Activated naive CD8-positive, alpha-beta T cell treated with anti-CD3 and anti-CD28 coated beads for 36 hours (primary cell): Measurements from ENCODE around the gene RASAL2. TPM values are rescaled to one million over a fixed set of nuclear protein-coding genes. Genes with fewer than 3 reads are reported as not detected.
"Not testable (repeated sequence)": the region's sequence is repeated elsewhere in the genome, so short reads cannot be mapped to it uniquely, and the experiment has no call there.

Experiments
- DNase-seq: peaks from one replicate; pipeline ENCODE4 v3.0.0; 2021
- H3K27ac Mint-ChIP-seq: one replicate; pipeline ENCODE4 v1.8.0; 2022; ENCODE audit warnings: mild to moderate bottlenecking, moderate library complexity, mixed read lengths
- H3K27me3 Mint-ChIP-seq: one replicate; pipeline ENCODE4 v1.8.0; 2022; ENCODE audit warnings: mild to moderate bottlenecking, mixed read lengths
- H3K36me3 Mint-ChIP-seq: one replicate; pipeline ENCODE4 v1.8.0; 2021; ENCODE audit warnings: mild to moderate bottlenecking, mixed read lengths
- H3K4me1 Mint-ChIP-seq: one replicate; pipeline ENCODE4 v1.8.0; 2021; ENCODE audit warnings: mixed read lengths
- H3K4me3 Mint-ChIP-seq: one replicate; pipeline ENCODE4 v1.8.0; 2022; ENCODE audit warnings: mild to moderate bottlenecking, moderate library complexity, mixed read lengths
- H3K9me3 Mint-ChIP-seq: one replicate; pipeline ENCODE4 v1.8.0; 2022; ENCODE audit warnings: mixed read lengths
- total RNA-seq, 2 experiments: library from RNA; stranded (reverse); gene quantifications; one replicate each; pipeline ENCODE4 v1.2.3, GENCODE V29; 2021

The RASAL2 gene
- total RNA-seq, 2 experiments from 2014 or later = not detected

GRCh38 chr1:178493301-178493741 lies 399.4 kb downstream of the RASAL2 start:
- no peak for DNase-seq
- Mint-ChIP-seq H3K4me1 (no peaks in the 10 kb centered on the region), H3K4me3 (no peak overlapping the region), H3K27ac (no peak overlapping the region), H3K27me3 (peaks cover 8% of the 10 kb centered on the region), H3K9me3 (no peaks in the 10 kb centered on the region), H3K36me3 (no peaks in the 10 kb centered on the region)

GRCh38 chr1:178494569-178494971 lies 400.7 kb downstream of the RASAL2 start:
- Mint-ChIP-seq H3K36me3 (no peaks in the 10 kb centered on the region), H3K27ac (no peak overlapping the region), H3K4me3 (no peak overlapping the region), H3K9me3 (no peaks in the 10 kb centered on the region), H3K4me1 (no peaks in the 10 kb centered on the region), H3K27me3 (no peaks in the 10 kb centered on the region)
- DNase-seq = no peak

DNA sequence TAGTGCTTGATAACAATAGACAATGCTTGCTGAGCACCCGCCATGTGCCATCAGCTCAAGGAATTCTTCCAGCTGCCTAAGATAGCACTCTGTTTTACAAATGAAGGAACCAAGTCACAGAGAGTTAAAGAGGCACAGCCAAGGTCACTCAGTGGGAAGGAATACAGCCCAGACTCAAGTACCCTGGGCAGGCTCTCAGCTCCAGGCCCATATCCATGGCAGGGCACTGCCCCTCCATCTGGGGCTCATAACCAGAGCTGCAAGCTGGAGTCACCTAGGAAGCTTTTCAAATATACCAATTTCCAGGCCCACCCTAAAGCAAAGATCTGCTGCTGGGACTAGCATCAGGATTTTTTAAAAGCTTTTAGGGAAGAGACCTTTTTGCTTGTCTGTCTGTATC lies 401.3 kb downstream of the RASAL2 start:
- no peak for DNase-seq
- Mint-ChIP-seq H3K27ac (no peak overlapping the region), H3K27me3 (no peaks in the 10 kb centered on the region), H3K9me3 (no peaks in the 10 kb centered on the region), H3K4me3 (no peak overlapping the region), H3K4me1 (no peaks in the 10 kb centered on the region), H3K36me3 (no peaks in the 10 kb centered on the region)

DNA sequence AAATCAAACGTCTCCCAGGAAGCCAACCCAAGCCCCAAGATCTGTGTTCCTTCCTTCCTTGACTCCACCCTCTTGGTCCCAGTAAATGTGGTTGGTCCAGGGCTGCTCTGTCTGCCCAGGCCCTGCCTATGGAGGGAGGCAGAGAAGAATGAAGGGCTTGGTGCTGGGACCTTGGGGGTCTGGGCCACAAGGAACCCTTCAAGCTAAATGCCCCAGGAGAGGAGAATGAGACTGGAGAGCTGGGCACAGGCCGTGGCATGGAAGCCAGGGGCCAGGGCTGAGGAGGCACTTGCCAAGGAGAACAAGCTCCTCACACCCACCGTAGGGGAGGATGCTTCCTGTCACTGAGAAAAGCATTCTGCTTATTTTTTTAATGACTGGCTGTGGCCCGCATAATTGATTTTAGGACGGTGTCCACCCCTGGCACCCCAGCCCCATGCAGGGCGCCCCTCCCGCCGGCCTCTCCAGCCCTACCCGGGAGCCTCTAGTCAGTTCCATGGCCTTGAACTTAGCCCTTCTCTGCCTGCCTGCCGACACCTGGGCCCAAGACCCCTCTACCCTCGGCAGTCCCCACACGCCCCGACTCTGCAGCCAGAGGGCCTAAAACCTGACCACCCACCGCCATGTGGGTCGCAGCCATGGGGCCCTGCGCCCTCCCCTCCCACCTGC lies 402.0 kb downstream of the RASAL2 start:
- Mint-ChIP-seq H3K4me1 (no peaks in the 10 kb centered on the region), H3K9me3 (no peaks in the 10 kb centered on the region), H3K27ac (no peak overlapping the region), H3K27me3 (no peaks in the 10 kb centered on the region), H3K4me3 (no peak overlapping the region), H3K36me3 (no peaks in the 10 kb centered on the region)
- no peak for DNase-seq

DNA sequence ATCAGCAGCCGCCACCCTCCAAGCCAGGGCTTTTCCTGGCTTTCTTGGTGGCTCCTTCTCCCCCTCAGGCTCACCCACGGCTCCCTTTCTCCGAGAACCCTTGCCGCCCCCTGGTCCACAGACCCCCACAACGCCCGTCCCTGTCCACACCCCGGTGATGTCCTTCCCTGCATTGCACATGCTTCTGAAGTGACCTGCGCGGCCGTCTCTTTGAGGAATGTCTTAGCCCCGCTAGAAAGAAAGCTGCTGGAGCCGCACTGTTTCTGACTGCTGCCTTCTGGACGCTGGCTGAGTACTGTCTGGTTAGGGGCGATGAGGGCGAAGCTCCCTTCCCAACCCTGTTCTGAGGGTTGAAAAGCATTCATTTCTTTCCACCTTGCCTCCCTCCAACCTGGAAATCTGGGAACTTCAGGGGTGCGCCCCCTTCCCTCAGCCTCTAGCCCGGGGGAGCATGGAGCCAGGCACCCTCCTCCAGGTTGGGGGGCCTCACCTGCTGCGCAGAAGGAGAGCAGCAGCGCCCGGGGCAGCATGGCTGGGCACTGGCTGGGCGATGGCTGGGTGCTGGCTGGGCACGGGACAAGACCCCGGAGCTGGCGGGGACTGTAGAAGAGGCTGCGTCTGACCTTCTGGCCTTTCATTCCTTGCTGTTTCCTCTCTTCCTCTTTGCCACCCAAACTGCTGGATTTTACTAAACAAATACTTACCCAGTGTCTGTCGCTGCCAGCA lies 402.7 kb downstream of the RASAL2 start, which contains the start of gene CLEC20A:
TSS of gene CLEC20A (minus strand) at position 555 of the 726 bp plus-strand sequence. CDS start at position 530, 25 bp downstream.
- H3K27ac Mint-ChIP-seq = no peak within 1 kb of the TSS
- DNase-seq = no peak
- H3K36me3 Mint-ChIP-seq = no peaks in the 10 kb centered on the region
- no peaks in the 10 kb centered on the region for H3K27me3 Mint-ChIP-seq
- no peaks in the 10 kb centered on the region for H3K4me1 Mint-ChIP-seq
- H3K9me3 Mint-ChIP-seq = no peaks in the 10 kb centered on the region
- H3K4me3 Mint-ChIP-seq = no peak within 1 kb of the TSS

GRCh38 chr1:178497903-178498478 lies 404.1 kb downstream of the RASAL2 start:
- Mint-ChIP-seq H3K4me3 (no peak overlapping the region), H3K27me3 (no peaks in the 10 kb centered on the region), H3K4me1 (no peaks in the 10 kb centered on the region), H3K27ac (no peak overlapping the region), H3K9me3 (no peaks in the 10 kb centered on the region), H3K36me3 (no peaks in the 10 kb centered on the region)
- DNase-seq = no peak

DNA sequence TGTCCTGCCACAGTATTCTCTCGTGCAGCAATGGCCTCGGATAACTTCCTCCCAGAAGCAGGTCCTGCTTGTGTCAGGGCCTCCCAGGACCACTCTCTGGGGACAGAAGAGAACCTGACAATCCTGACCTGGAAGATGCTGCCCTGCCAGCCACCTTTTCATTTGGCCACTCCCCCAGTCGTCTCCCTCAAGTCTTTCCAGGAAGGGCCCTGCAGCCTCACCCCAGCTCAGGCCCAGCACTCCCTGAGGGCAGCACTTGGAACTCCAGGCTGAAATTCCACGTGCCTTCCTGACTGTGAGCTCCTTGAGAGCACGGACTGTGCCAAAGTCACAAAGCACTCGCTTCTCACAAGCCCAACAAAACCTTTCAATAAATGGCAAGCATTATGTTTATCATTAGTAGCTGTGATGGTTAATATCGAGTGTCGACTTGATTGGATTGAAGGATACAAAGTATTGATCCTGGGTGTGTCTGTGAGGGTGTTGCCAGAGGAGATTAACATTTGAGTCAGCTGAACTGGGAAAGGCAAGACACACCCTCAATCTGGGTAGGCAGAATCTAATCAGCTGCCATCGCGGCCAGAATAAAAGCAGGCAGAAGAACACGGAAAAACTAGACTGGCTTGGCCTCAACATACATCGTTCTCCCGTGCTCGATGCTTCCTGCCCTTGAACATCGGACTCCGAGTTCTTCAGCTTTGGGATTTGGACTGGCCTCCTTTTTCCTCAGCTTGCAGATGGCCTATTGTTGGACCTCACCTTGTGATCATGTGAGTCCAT lies 405.2 kb downstream of the RASAL2 start:
- no peaks in the 10 kb centered on the region for H3K36me3 Mint-ChIP-seq
- DNase-seq = no peak
- no peaks in the 10 kb centered on the region for H3K9me3 Mint-ChIP-seq
- H3K4me3 Mint-ChIP-seq = no peak overlapping the region
- no peak overlapping the region for H3K27ac Mint-ChIP-seq
- H3K4me1 Mint-ChIP-seq = no peaks in the 10 kb centered on the region
- no peaks in the 10 kb centered on the region for H3K27me3 Mint-ChIP-seq

DNA sequence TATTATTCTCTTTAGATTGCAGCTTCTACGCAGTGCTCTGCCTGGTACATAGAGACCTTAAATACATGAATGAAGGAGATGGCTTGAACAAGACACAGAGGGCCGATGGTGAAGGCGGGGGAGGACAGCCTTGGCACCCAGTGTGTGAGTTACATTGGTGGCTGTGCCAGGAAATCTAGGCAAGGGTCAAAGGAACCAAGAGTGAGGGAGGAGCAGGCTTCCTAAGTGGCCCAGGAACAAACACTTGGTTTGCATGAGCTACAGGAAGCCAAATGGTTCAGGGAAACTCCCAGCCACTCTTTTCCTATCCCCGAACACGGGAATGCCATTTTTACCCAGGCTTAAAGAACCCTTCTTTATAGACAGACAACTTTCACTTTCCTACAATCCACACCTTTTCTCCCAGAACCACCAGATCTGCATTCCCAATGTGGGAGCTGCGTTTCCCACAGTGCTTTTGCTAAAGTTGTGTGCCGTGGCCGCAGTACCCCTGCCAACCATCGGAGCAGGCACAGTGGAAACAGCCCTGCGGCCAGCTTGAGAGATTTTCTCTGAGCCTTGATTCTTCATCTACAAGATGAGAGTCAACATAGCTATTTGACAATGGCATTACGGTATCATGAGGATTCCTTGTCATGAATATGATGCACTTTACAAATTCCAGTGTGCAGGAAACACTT lies 406.3 kb downstream of the RASAL2 start:
- no peaks in the 10 kb centered on the region for H3K36me3 Mint-ChIP-seq
- H3K27ac Mint-ChIP-seq = no peak overlapping the region
- no peak overlapping the region for H3K4me3 Mint-ChIP-seq
- no peaks in the 10 kb centered on the region for H3K4me1 Mint-ChIP-seq
- no peak for DNase-seq
- H3K27me3 Mint-ChIP-seq = no peaks in the 10 kb centered on the region
- H3K9me3 Mint-ChIP-seq = no peaks in the 10 kb centered on the region

- Mint-ChIP-seq H3K4me1 (no peaks in the 10 kb centered on the region), H3K4me3 (no peak overlapping the region), H3K27ac (no peak overlapping the region), H3K36me3 (no peaks in the 10 kb centered on the region), H3K27me3 (no peaks in the 10 kb centered on the region), H3K9me3 (no peaks in the 10 kb centered on the region)
- no peak for DNase-seq
These were observed 407.1 kb downstream of the RASAL2 start for GRCh38 chr1:178500936-178501554.

GRCh38 chr1:178501705-178502329 lies 407.9 kb downstream of the RASAL2 start:
- Mint-ChIP-seq H3K4me3 (no peak overlapping the region), H3K27me3 (no peaks in the 10 kb centered on the region), H3K36me3 (no peaks in the 10 kb centered on the region), H3K27ac (no peak overlapping the region), H3K4me1 (no peaks in the 10 kb centered on the region), H3K9me3 (no peaks in the 10 kb centered on the region)
- peak; percentile 55 for DNase-seq

- DNase-seq = no peak
- Mint-ChIP-seq H3K27me3 (no peaks in the 10 kb centered on the region), H3K4me3 (no peak overlapping the region)
These were observed 408.4 kb downstream of the RASAL2 start for GRCh38 chr1:178502330-178502714.

GRCh38 chr1:178502856-178503255 lies 409.0 kb downstream of the RASAL2 start:
- no peaks in the 10 kb centered on the region for H3K9me3 Mint-ChIP-seq
- H3K36me3 Mint-ChIP-seq = no peaks in the 10 kb centered on the region
- no peak overlapping the region for H3K27ac Mint-ChIP-seq
- H3K4me3 Mint-ChIP-seq = no peak overlapping the region
- H3K27me3 Mint-ChIP-seq = no peaks in the 10 kb centered on the region
- DNase-seq = no peak
- H3K4me1 Mint-ChIP-seq = no peaks in the 10 kb centered on the region

More at GRCh38 chr1:178502330-178502714, 408.4 kb downstream of the RASAL2 start:
- H3K27ac Mint-ChIP-seq = no peak overlapping the region
- H3K9me3 Mint-ChIP-seq = no peaks in the 10 kb centered on the region
- no peaks in the 10 kb centered on the region for H3K36me3 Mint-ChIP-seq
- no peaks in the 10 kb centered on the region for H3K4me1 Mint-ChIP-seq

DNA sequence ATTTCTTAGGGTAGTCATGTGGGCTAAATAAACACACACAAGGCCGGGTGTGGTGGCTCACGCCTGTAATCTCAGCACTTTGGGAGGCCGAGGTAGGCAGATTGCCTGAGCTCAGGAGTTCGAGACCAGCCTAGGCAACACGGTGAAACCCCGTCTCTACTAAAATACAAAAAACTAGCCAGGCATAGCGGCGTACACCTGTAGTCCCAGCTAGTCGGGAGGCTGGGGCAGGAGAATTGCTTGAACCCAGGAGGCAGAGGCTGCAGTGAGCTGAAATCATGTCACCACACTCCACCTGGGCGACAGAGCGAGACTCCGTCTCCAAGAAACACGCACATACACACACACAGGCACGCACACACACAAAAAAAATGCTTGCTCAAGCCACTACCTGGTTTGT lies 409.4 kb downstream of the RASAL2 start:
- H3K27ac Mint-ChIP-seq, H3K36me3 Mint-ChIP-seq, H3K27me3 Mint-ChIP-seq, DNase-seq, H3K9me3 Mint-ChIP-seq, H3K4me3 Mint-ChIP-seq, H3K4me1 Mint-ChIP-seq: not testable (repeated sequence)

DNA sequence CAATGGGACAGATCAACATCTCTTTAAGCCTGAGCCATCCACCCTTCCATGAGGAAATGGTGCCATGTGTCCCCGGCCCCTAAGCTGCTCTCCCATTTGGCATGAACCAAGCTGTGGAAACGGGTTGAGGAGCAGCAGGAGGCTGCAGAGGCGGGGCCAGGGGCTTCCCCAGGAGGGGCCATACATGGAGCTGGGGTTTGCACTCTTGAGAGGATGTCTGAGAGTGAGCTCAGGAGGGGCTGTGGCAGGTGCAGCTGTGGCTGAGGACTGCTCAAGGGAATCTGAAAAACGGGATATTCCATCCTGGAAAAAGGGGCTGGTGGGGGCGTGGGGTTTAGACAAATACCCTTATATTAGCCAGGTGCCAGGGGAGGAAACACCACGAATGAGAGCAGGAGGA lies 409.9 kb downstream of the RASAL2 start:
- Mint-ChIP-seq H3K9me3 (no peaks in the 10 kb centered on the region), H3K4me1 (no peaks in the 10 kb centered on the region), H3K4me3 (no peak overlapping the region), H3K36me3 (no peaks in the 10 kb centered on the region), H3K27ac (no peak overlapping the region), H3K27me3 (no peaks in the 10 kb centered on the region)
- DNase-seq = no peak
